Coronary artery (tissue), 2 donors: ENCODE measurements around the gene HYOU1.
"Not testable (repeated sequence)": the region's sequence is repeated elsewhere in the genome, so short reads cannot be mapped to it uniquely, and the experiment has no call there.

ENCODE experiments used
- DNase-seq: peaks from one replicate; pipeline ENCODE4 v3.0.0-alpha.2; 2017; ENCODE audit warnings: low spot score
- H3K27ac ChIP-seq, 2 donors: fragments of 200-600 bp; sonication (generic); one replicate each; pipeline ENCODE4 v1.5.1; 2016 to 2019
- H3K4me3 ChIP-seq: fragments of 200-600 bp; sonication (generic); 2 replicates; pipeline ENCODE4 v1.5.1; 2016; ENCODE audit warnings: mild to moderate bottlenecking, moderate library complexity
- CTCF ChIP-seq: fragments of 200-600 bp; sonication (generic); IDR thresholded peaks from one replicate; pipeline ENCODE4 v1.5.1; 2019; ENCODE audit warnings: antibody characterized with exemption

The HYOU1 gene

GRCh38 chr11:119061256-119061655, 4.3 kb upstream of the HYOU1 start:
- no peak overlapping the region for H3K4me3 ChIP-seq
- no peak for DNase-seq
- no peak overlapping the region for H3K27ac ChIP-seq
- no peak for TF ChIP-seq CTCF

- H3K27ac ChIP-seq, H3K4me3 ChIP-seq, DNase-seq: not testable (repeated sequence)
These were observed 2.1 kb upstream of the HYOU1 start for GRCh38 chr11:119059128-119059527.

- TF ChIP-seq CTCF = no peak
- peak; percentile 79 for DNase-seq
- Histone ChIP-seq H3K4me3 (peak overlapping the region; percentile 98), H3K27ac (peak overlapping the region; percentile 74 to 95)
These were observed 495 bp downstream of the HYOU1 start for GRCh38 chr11:119056421-119056999.

GRCh38 chr11:119055901-119056300, 1.1 kb downstream of the HYOU1 start:
- peak overlapping the region; percentile 98 for H3K4me3 ChIP-seq
- no peak for TF ChIP-seq CTCF
- peak overlapping the region in 1 of 2 donors; percentile 95 for H3K27ac ChIP-seq
- DNase-seq = no peak

GRCh38 chr11:119054418-119054817, 2.6 kb downstream of the HYOU1 start:
- Histone ChIP-seq H3K4me3 (no peak overlapping the region), H3K27ac (no peak overlapping the region)
- no peak for DNase-seq

GRCh38 chr11:119052163-119052814, 4.7 kb downstream of the HYOU1 start:
- no peak overlapping the region for H3K4me3 ChIP-seq
- no peak for TF ChIP-seq CTCF
- DNase-seq = no peak
- H3K27ac ChIP-seq = no peak overlapping the region

More at GRCh38 chr11:119054418-119054817, 2.6 kb downstream of the HYOU1 start:
- no peak for TF ChIP-seq CTCF

GRCh38 chr11:119051440-119052162, 5.4 kb downstream of the HYOU1 start:
- TF ChIP-seq CTCF = no peak
- H3K4me3 ChIP-seq = no peak overlapping the region
- H3K27ac ChIP-seq = no peak overlapping the region
- DNase-seq = no peak
